ENCODE data around the gene XIRP1.
A peak's percentile ranks its signal among the peaks of the same experiment; 100 is the strongest.
"Not testable (repeated sequence)": the region's sequence is repeated elsewhere in the genome, so short reads cannot be mapped to it uniquely, and the experiment has no call there.

The XIRP1 gene, protein sequence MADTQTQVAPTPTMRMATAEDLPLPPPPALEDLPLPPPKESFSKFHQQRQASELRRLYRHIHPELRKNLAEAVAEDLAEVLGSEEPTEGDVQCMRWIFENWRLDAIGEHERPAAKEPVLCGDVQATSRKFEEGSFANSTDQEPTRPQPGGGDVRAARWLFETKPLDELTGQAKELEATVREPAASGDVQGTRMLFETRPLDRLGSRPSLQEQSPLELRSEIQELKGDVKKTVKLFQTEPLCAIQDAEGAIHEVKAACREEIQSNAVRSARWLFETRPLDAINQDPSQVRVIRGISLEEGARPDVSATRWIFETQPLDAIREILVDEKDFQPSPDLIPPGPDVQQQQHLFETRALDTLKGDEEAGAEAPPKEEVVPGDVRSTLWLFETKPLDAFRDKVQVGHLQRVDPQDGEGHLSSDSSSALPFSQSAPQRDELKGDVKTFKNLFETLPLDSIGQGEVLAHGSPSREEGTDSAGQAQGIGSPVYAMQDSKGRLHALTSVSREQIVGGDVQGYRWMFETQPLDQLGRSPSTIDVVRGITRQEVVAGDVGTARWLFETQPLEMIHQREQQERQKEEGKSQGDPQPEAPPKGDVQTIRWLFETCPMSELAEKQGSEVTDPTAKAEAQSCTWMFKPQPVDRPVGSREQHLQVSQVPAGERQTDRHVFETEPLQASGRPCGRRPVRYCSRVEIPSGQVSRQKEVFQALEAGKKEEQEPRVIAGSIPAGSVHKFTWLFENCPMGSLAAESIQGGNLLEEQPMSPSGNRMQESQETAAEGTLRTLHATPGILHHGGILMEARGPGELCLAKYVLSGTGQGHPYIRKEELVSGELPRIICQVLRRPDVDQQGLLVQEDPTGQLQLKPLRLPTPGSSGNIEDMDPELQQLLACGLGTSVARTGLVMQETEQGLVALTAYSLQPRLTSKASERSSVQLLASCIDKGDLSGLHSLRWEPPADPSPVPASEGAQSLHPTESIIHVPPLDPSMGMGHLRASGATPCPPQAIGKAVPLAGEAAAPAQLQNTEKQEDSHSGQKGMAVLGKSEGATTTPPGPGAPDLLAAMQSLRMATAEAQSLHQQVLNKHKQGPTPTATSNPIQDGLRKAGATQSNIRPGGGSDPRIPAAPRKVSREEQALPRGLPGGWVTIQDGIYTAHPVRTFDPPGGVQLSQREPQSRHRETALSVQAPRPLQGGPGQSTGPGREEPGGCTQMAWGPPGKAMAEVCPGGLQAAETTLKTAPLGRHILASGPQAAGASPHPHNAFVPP (N-terminal part only)

DNA sequence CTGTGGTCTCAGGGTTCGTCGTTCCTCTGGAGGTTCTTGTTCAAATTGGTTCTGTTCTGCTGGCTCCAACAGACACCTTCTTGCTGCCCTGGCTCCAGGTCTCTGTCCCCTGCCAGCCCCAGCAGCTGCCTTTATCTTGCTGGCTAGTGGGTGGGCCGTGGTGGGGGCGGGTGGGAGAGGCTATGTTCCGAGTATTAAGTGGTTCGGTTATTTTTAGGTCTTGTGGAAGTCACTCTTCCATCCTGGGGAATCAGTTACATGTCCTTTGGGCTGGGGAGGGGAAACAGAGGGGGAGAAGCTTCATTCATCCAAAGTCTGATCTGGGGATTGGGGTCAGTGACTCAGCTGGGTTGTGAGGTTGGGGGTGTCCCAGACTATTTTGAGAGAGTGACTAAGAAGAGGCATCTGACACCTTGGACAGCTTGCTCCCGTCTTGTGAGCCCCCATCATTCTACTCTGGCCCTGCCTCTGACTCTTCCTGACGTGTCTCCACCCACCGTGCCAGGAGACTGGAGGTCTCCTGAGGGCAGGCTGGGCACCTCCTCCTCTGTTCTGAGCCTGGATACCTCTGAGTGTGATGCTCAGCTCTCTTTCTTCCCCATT lies at the start of gene XIRP1:
XIRP1 (minus strand) TSS at position 106 of the 603 bp plus-strand sequence. CDS start 3,150 bp downstream, outside the sequence.
- peak within 1 kb of the TSS; percentile 74 for H3K27ac Mint-ChIP-seq

DNA sequence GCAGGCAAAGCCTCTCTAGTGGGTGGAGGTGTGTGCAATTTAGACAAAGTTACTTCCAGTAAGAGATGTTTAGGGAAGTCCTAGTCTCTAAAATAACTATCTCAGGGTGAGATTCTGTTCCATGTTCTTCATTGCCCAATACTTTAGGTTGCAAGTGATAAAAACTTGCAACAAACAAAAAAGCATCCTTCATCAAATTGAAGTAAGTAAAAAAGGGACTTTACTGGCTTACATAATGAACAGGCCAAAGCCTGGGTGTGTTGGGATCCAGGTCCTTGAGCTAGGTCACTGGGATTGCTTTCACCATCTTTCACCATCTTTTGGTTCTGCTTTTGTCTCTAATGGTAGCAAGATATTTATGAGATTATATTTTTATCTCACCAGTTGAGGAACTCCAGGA lies 49.2 kb upstream of the XIRP1 start:
- Mint-ChIP-seq H3K36me3 (no peaks in the 10 kb centered on the region), H3K27ac (no peak overlapping the region), H3K4me3 (no peak overlapping the region), H3K9me3 (no peaks in the 10 kb centered on the region), H3K4me1 (no peaks in the 10 kb centered on the region), H3K27me3 (no peaks in the 10 kb centered on the region)

More for the DNA sequence above, at the start of gene XIRP1:
- no peaks in the 10 kb centered on the region for H3K9me3 Mint-ChIP-seq
- H3K4me3 Mint-ChIP-seq = peak within 1 kb of the TSS; percentile 79
- H3K4me1 Mint-ChIP-seq = peaks cover 39% of the 10 kb centered on the region
- no peaks in the 10 kb centered on the region for H3K27me3 Mint-ChIP-seq
- no peaks in the 10 kb centered on the region for H3K36me3 Mint-ChIP-seq

DNA sequence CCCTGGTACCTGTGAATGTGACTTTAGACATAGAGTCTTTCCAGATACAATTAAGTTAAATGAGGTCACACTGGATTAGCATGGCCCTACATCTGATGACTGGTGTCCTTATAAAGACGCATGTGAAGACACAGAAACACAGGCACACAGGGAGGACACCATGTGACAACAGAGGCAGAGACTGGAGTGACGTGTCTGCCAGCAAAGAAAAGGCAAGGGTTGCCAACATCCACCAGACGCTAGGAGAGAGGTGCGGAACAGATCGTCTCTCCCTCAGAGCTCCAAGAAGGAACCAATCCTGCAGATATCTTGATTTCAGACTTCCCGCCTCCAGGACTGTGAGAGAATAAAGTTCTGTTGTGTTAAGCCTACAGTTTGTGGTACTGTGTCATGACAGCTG lies 44.6 kb upstream of the XIRP1 start:
- H3K4me3 Mint-ChIP-seq = no peak overlapping the region
- H3K9me3 Mint-ChIP-seq = no peaks in the 10 kb centered on the region
- H3K36me3 Mint-ChIP-seq = no peaks in the 10 kb centered on the region
- peaks cover 2% of the 10 kb centered on the region for H3K27me3 Mint-ChIP-seq
- H3K4me1 Mint-ChIP-seq = peaks cover 12% of the 10 kb centered on the region
- H3K27ac Mint-ChIP-seq = no peak overlapping the region

DNA sequence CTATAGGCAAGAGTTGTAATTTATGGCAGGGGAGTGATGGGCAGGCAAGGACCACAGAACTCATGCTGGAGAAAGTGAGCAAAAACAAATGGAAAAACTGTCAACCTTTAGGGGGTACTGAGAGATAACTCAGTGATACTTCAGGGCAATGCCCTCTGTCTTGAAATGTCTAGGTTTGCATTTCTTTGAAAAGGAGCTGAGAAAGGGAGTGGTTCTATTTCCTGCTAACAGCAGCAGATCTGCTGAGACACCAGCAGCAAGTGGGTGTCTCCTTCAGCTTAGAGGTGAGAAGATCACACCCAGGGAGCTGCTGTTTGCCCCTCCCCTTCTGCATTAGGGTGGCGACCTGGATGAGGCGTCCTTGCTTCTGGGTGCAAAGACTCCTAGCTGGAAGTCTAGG lies 42.3 kb upstream of the XIRP1 start:
- H3K4me3 Mint-ChIP-seq = peak overlapping the region; percentile 38
- H3K27me3 Mint-ChIP-seq = peaks cover 7% of the 10 kb centered on the region
- H3K4me1 Mint-ChIP-seq = peaks cover 12% of the 10 kb centered on the region
- no peak overlapping the region for H3K27ac Mint-ChIP-seq
- no peaks in the 10 kb centered on the region for H3K36me3 Mint-ChIP-seq
- no peaks in the 10 kb centered on the region for H3K9me3 Mint-ChIP-seq

DNA sequence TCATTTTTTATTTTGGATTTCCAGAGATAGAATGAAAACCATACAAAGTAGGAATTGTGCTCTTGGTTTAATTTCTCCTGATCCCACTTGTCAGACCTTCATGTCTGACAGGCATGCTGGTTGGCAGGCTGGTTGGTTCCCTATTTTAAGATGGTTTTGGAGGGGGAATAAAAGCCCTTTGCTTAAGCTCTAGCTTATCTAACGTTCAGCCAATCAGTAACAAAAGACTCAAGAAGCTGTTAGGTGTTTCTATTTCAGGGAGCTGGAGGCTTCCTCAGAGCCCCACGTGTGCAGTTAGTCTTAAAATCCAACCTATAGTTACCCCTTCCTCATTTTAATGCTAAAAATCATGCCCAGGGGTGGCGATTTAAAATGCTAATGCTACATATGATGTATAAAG lies 40.5 kb upstream of the XIRP1 start:
- Mint-ChIP-seq H3K27me3 (peaks cover 7% of the 10 kb centered on the region), H3K4me1 (peaks cover 12% of the 10 kb centered on the region), H3K9me3 (no peaks in the 10 kb centered on the region), H3K4me3 (peak overlapping the region; percentile 20), H3K36me3 (no peaks in the 10 kb centered on the region), H3K27ac (no peak overlapping the region)

DNA sequence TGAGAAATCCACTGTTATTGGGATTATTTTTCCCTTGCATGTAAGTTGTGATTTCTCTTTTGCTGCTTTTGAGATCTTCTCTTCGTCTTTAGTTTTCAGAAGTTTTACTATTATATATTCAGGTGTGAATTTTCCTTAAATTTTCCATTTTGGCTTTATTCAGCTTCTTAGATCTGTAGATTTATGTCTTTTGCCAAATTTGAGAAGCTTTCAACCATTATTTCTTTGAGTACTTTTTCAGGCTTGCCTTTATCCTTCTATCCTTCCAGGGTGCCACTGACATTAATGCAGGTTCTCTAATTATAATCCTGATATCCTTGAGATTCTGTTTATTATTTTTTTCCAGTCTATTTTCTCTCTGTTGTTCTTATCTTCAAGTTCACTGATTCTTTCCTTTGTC lies 38.1 kb upstream of the XIRP1 start:
- no peak overlapping the region for H3K27ac Mint-ChIP-seq
- peaks cover 12% of the 10 kb centered on the region for H3K4me1 Mint-ChIP-seq
- H3K36me3 Mint-ChIP-seq = no peaks in the 10 kb centered on the region
- peaks cover 7% of the 10 kb centered on the region for H3K27me3 Mint-ChIP-seq
- H3K4me3 Mint-ChIP-seq = no peak overlapping the region
- H3K9me3 Mint-ChIP-seq = no peaks in the 10 kb centered on the region

DNA sequence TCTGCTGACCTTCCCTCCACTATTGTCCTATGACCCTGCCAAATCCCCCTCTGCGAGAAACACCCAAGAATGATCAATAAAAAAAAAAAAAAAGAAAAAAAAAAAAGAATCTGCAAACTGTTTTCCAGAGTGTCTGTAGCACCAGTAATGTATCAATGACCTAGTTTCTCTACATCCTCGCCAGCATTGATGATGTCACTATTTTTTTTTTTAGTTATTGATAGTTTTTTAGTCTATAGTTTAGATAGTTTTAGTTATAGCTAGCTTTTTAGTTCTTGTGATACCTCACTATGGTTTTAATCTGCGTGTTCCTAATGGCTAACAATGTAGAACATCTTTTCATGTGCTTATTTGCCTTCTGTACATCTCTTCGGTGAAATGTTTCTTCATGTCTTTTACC lies 36.1 kb upstream of the XIRP1 start:
- peaks cover 7% of the 10 kb centered on the region for H3K27me3 Mint-ChIP-seq
- H3K4me3 Mint-ChIP-seq = no peak overlapping the region
- no peaks in the 10 kb centered on the region for H3K4me1 Mint-ChIP-seq
- no peak overlapping the region for H3K27ac Mint-ChIP-seq
- H3K9me3 Mint-ChIP-seq = no peaks in the 10 kb centered on the region
- no peaks in the 10 kb centered on the region for H3K36me3 Mint-ChIP-seq

DNA sequence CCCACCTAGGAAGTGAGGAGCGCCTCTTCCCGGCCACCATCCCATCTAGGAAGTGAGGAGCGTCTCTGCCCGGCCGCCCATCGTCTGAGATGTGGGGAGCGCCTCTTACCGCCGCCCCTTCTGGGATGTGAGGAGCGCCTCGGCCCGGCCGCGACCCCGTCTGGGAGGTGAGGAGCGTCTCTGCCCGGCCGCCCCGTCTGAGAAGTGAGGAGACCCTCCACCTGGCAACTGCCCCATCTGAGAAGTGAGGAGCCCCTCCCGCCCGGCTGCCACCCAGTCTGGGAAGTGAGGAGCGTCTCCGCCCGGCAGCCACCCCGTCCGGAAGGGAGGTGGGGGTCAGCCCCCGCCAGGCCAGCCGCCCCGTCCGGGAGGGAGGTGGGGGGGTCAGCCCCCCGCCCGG lies 35.2 kb upstream of the XIRP1 start:
- not testable (repeated sequence) for H3K27me3 Mint-ChIP-seq, H3K27ac Mint-ChIP-seq, H3K9me3 Mint-ChIP-seq, H3K36me3 Mint-ChIP-seq, H3K4me1 Mint-ChIP-seq, H3K4me3 Mint-ChIP-seq

DNA sequence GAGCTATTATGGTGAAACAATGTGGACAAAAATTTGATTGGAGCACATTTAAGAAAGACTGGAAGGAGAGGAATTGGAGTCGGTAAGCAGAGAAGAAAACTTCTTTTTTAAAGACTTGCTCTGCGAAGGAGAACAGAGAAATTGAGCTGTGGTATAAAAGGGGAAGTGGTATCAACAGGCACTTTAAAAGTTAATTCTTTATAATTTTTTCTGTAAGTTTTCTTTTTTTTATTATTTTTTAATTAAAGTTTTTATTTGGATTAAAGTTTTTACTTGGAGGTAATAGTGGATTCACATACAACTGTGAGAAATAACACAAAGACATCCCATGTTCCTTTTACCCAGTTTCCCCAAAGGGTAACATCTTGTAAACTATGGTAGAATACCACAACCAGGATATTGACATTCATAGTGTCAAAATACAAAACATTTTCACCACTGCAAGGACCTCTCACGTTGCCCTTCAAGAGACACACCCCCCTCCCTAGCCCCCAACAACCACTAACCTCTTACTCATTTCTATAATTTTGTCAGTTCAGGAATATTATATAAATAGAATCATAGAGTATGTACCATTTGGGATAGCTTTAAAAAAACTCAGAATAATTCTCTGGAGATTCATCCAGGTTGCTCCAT lies 33.8 kb upstream of the XIRP1 start:
- Mint-ChIP-seq H3K4me3 (no peak overlapping the region), H3K27me3 (peaks cover 3% of the 10 kb centered on the region)

DNA sequence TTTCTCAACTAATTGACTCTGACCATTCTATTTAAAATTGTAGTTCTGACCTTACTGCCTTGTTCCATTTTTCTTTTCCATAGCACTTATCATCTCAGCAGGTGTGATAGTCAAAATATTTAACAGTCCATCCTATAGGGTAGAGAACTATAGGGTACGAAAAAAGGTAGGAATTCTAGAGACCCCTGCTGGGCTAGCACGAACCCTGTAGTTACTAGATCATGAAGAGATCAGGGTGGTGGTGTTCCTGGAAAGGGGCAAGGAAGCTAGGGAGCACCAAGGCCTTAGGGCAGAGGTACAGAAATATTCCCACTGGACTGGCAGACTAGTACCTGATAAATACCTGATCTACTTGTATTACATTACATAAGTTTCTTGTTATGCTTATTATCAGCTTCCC lies 31.9 kb upstream of the XIRP1 start:
- Mint-ChIP-seq H3K4me1 (no peaks in the 10 kb centered on the region), H3K9me3 (no peaks in the 10 kb centered on the region), H3K4me3 (no peak overlapping the region), H3K27me3 (no peaks in the 10 kb centered on the region), H3K36me3 (no peaks in the 10 kb centered on the region), H3K27ac (no peak overlapping the region)

More for the DNA sequence above, 33.8 kb upstream of the XIRP1 start:
- Mint-ChIP-seq H3K36me3 (no peaks in the 10 kb centered on the region), H3K4me1 (no peaks in the 10 kb centered on the region), H3K27ac (peak overlapping the region; percentile 33), H3K9me3 (no peaks in the 10 kb centered on the region)

DNA sequence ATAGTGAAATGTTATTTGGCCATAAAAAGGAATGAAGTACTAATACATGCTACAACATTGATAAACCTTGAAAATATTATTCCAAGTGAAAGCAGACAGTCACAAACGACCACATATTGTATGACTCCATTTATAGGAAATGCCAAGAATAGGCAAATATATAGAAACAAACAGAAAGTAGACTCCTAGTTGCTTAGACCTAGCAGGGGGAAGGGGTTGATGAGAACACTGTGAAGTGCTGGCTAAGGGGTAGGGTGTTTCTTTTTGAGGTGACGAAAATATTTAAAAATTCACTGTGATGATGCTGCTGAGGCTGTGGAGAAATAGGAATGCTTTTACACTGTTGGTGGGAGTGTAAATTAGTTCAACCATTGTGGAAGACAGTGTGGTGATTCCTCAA lies 30.5 kb upstream of the XIRP1 start:
- Mint-ChIP-seq H3K4me1 (no peaks in the 10 kb centered on the region), H3K9me3 (no peaks in the 10 kb centered on the region), H3K27me3 (no peaks in the 10 kb centered on the region), H3K4me3 (no peak overlapping the region), H3K36me3 (no peaks in the 10 kb centered on the region), H3K27ac (no peak overlapping the region)

DNA sequence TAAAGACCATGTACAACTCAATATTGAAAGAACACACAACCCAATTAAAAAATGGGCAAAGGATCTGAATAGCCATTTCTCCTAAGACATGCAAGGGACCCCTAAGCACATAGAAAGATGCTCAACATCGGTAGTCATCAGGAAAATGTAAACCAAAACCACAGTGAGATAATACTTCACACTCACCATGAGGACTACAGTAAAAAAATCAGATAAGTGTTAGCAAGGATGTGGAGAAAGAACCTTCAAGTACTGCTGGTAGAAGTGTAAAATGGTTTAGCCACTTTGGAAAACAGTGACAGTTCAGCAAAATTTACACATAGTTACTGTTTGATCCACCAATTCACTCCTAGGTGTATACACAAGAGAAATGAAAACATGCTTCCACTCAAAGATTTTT lies 30.1 kb upstream of the XIRP1 start:
- Mint-ChIP-seq H3K9me3 (no peaks in the 10 kb centered on the region), H3K4me3 (no peak overlapping the region), H3K4me1 (no peaks in the 10 kb centered on the region), H3K36me3 (no peaks in the 10 kb centered on the region), H3K27me3 (no peaks in the 10 kb centered on the region), H3K27ac (no peak overlapping the region)

DNA sequence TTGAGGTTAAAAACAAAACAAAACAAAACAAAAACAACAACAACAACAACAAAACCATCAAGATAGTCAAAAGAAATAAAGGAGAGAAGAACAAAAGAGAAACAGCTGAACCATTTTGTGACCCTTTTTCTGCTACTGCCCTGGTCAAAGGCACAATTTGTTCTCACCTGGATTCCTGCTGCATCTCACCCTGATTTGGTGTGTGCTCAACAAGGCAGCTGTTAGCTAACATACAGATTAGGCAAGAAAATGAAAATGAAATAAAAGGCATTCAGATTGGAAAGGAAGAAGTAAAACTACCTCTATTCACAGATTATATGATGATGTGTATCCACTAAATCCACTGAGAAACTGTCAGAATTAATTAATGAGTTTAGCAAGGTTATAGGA lies 28.7 kb upstream of the XIRP1 start:
- no peak overlapping the region for H3K27ac Mint-ChIP-seq
- no peaks in the 10 kb centered on the region for H3K27me3 Mint-ChIP-seq
- no peaks in the 10 kb centered on the region for H3K9me3 Mint-ChIP-seq
- H3K4me1 Mint-ChIP-seq = no peaks in the 10 kb centered on the region
- no peak overlapping the region for H3K4me3 Mint-ChIP-seq
- H3K36me3 Mint-ChIP-seq = no peaks in the 10 kb centered on the region

DNA sequence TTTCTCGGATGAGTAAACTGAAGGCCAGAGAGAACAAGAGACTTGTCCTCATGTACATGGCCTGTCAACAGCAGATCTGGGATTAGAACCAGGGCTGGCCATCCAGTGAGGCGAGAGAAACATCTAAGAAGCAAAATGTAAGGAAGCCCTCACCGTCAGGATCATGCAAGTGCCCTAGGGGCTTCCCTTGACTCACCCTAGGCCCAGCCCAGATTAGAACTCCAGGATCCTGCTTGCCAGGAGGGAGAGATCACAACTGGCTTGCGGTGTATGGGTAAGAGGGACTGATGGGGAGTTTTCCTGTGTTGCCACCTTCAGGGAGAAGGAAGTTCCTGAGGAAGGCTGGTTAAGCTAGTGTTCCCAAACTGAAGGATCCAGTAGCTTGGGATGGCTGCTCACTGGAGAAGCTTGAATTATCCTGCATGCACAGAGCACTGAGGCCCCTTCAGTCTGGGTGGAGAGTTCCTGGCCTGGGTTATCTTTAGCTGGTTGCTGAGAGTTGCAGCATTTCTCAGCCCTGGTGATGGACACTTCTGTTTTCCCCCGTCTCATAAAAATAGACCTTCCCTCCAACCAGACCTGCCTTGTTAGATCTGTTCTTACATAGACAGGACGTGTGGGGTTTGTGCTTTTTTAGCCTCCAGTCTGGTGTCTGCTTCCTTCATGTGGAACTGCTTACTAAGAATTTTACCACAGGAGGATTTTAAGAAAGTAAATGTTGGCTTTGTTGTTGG lies 28.2 kb upstream of the XIRP1 start:
- Mint-ChIP-seq H3K27me3 (no peaks in the 10 kb centered on the region), H3K9me3 (no peaks in the 10 kb centered on the region), H3K27ac (no peak overlapping the region), H3K4me1 (no peaks in the 10 kb centered on the region), H3K36me3 (no peaks in the 10 kb centered on the region), H3K4me3 (no peak overlapping the region)

Data from activated naive CD4-positive, alpha-beta T cell treated with anti-CD3 and anti-CD28 coated beads, Interleukin-2, amount 50 U/mL, for 24 hours (primary cell).